Right cardiac atrium (tissue), 5 donors: Measurements from ENCODE around the gene CHPF2. TPM values are rescaled to one million over a fixed set of nuclear protein-coding genes. Genes with fewer than 3 reads are reported as not detected.

ENCODE experiments used
- ATAC-seq, 2 donors: fragments of 200-7000 bp; cut with Tn5 transposase; one replicate each; pipeline versions ENCODE4 v1.8.0 to v1.9.1; 2020; ENCODE audit warnings: moderate library complexity in 2 of 2, mild to moderate bottlenecking in 1 of 2
- DNase-seq, 3 donors: peaks; one replicate each; pipeline ENCODE4 v3.0.0-alpha.2; 2020
- H3K27ac ChIP-seq: one replicate; pipeline ENCODE4 v1.5.1; 2013; ENCODE audit warnings: mild to moderate bottlenecking, low read length, control low read depth, moderate library complexity
- H3K27me3 ChIP-seq: one replicate; pipeline ENCODE4 v1.6.1; 2013; ENCODE audit not compliant: control insufficient read depth, insufficient read depth
- H3K4me1 ChIP-seq: one replicate; pipeline ENCODE4 v1.6.1; 2013; ENCODE audit warnings: low read length; ENCODE audit not compliant: control insufficient read depth, insufficient read depth
- H3K4me3 ChIP-seq: one replicate; pipeline ENCODE4 v1.5.1; 2013; ENCODE audit warnings: low read length, control low read depth
- H3K9me3 ChIP-seq: one replicate; pipeline ENCODE4 v1.6.1; 2013; ENCODE audit warnings: low read length; ENCODE audit not compliant: control insufficient read depth
- WGBS: extraction: QIAGEN DNeasy Blood & Tissue Kit; methylation state at CpG from one replicate; pipeline ENCODE4 v1.1.7; 2013; 5-methylcytosine and 5-hydroxymethylcytosine counted together
- intact Hi-C, 4 donors: fragments of 100-400 bp; cut with DNase I; formaldehyde crosslinking; loops; one replicate each; pipeline versions ENCODE4 v1.11.0 to v1.14.0; 2022 to 2023
- polyA plus RNA-seq: library from polyadenylated mRNA; stranded (reverse); fragments of 200-250 nt; gene quantifications from one replicate; pipeline ENCODE4 v1.2.3, GENCODE V29; 2013
- total RNA-seq, 4 donors: library from RNA; stranded (reverse); fragmentation: NEBNext Ultra II Directional; extraction: Animal tissue kit (Norgen Biotek cat#: 25700); gene quantifications; one replicate each; pipeline ENCODE4 v1.2.1, GENCODE V29; 2021
- donor health status: healthy with polysubstance abuse.
- donor health status: DM: no; HTN: yes; CAD: no.
- donor health status: DM: no; HTN: no; CAD: no.
- donor health status: DM: no; HTN: yes; CAD: no; lungs with severe emphysema.
- donor health status: DM: yes; HTN: yes; CAD: no.

Gene CHPF2
- total and polyA plus RNA-seq, 5 donors: 15.5 to 35.3 (median 26.5) TPM

DNA sequence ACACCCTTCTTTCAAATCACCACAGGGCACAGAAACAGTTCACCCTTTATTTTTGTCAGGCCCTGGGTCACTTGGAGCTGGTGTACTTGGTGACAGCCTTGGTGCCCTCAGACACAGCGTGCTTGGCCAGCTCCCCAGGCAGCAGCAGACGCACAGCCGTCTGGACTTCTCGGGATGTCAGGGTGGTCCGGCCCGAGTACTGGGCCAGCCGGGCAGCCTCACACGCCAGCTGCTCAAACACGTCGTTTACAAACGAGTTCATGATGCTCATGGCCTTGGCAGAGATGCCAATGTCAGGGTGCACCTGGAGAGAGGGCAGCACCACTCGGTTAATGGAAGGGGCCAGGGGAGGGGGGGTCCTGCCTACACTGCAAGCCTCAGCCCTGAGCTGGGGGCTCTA is 24.5 kb upstream of the CHPF2 start:
- Histone ChIP-seq H3K4me3 (no peak overlapping the region), H3K27ac (no peak overlapping the region), H3K4me1 (no peaks in the 10 kb centered on the region), H3K9me3 (no peaks in the 10 kb centered on the region), H3K27me3 (no peaks in the 10 kb centered on the region)
- WGBS: 78% methylated on average over 12 of the region's 12 CpGs
- DNase-seq (peak in 1 of 3 donors; percentile 35), ATAC-seq (no peak)
- intact Hi-C loops: no loop called here

DNA sequence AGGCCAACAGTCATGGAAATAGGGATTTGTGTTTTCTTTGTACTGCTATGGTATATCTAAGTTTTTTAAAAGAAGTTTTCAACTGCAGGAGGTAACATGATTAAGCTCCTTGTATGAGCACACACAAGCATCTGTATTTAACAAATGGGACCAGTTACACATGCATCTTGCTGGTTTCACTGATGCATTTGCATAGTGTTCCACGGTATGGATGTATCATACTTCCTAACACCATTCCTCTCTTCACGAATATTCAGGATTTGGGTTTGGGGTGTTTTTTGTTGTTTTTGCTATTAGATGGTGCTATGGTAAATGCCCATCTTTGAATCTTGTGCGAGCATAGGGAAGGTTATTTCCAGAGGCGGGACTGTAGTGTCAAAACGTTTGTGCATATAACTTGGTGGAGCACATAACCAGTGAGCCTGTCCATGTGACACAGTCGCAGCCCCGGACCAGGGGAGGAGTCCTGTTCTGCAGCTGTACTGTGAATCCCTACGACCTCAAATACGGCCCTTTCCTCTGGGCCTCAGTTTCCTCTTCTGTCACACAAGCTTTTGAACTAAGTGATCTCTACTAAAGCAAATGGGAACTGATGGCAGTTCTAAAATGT is 23.9 kb upstream of the CHPF2 start:
- no peaks in the 10 kb centered on the region for H3K27me3 ChIP-seq
- no peaks in the 10 kb centered on the region for H3K9me3 ChIP-seq
- no peak overlapping the region for H3K27ac ChIP-seq
- ATAC-seq: no peak
- H3K4me3 ChIP-seq: no peak overlapping the region
- DNase-seq: peak in 1 of 3 donors; percentile 2
- no peaks in the 10 kb centered on the region for H3K4me1 ChIP-seq
- intact Hi-C loops: no loop called here
- WGBS: 68% methylated on average over 9 of the region's 9 CpGs

DNA sequence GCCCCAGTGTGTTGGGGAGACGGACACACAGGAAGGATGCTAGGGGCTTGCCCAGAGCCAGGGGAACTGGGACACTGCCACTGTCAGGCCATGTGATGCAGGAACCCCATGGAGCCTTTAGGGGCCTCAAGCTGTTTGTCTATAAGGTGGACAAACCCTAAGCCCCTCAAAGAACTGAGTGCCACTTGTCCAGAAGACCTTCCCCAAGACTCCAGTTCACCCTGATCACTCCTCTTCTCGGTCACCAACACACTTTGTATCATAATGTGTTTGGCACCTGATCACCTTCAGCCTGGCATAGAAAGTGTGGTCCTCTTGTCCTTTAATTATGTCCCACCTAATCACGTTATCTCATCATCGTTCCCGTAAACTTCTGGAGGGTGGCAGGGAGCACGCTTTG is 22.7 kb upstream of the CHPF2 start:
- intact Hi-C loops: no loop called here
- no peaks in the 10 kb centered on the region for H3K27me3 ChIP-seq
- H3K4me1 ChIP-seq: no peaks in the 10 kb centered on the region
- H3K4me3 ChIP-seq: no peak overlapping the region
- no peak overlapping the region for H3K27ac ChIP-seq
- 79% methylated on average over 6 of the region's 6 CpGs for WGBS
- H3K9me3 ChIP-seq: no peaks in the 10 kb centered on the region
- ATAC-seq (no peak), DNase-seq (peak in 1 of 3 donors; percentile 16)

DNA sequence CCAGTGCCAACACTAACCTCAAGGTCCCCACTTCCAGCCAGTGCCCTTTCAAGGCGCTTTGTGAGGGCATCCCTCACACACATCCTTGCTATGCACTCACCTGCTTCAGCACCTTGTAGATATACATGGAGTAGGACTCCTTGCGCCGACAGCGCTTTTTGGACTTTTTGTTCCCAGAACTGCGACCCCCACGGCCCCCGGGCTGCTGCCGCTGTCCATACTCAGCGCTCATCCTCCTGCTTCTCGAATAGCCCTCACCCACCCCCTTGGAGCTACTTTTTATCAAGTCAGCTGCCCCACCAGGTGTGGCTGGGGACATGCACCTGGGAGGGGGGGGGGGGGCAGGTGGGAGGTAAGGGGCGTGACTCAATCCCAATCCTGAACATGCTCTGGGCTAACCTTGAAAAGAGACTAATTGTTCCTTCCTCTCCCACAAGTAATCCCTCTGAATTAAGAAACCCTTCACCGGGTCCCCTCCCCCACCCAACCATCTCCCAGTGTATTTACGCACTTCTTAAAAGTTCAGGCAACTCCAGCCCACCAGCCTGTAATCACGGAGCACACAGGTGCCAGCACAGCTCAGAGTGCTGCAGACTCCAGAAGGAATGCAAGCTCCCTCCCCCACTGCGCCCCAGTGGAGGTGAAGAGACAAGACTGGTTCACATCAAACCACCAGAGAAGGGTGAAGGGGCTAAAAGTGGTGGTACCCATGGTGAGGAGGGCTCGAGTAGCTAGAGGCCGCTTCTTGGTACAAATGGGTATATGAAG is 22.0 kb upstream of the CHPF2 start, which contains the start of gene H2BK1:
H2BK1 (minus strand) TSS at position 402 of the 768 bp plus-strand sequence; CDS start at position 232, 170 bp downstream.
- no peaks in the 10 kb centered on the region for H3K9me3 ChIP-seq
- peak in 1 of 3 donors; percentile 27 for DNase-seq
- no peak for ATAC-seq
- no peaks in the 10 kb centered on the region for H3K4me1 ChIP-seq
- no peak within 1 kb of the TSS for H3K4me3 ChIP-seq
- no peak within 1 kb of the TSS for H3K27ac ChIP-seq
- no peaks in the 10 kb centered on the region for H3K27me3 ChIP-seq
- WGBS: 84% methylated on average over 17 of the region's 17 CpGs
- intact Hi-C loops: no loop called here

- H3K4me1 ChIP-seq: no peaks in the 10 kb centered on the region
- H3K4me3 ChIP-seq: no peak overlapping the region
- DNase-seq (peak in 1 of 3 donors; percentile 1), ATAC-seq (no peak)
- WGBS: 81% methylated on average over 3 of the region's 3 CpGs
- intact Hi-C loops: no loop called here
- no peaks in the 10 kb centered on the region for H3K9me3 ChIP-seq
- no peak overlapping the region for H3K27ac ChIP-seq
- no peaks in the 10 kb centered on the region for H3K27me3 ChIP-seq
Measured at GRCh38 chr7:151211155-151211772, 21.0 kb upstream of the CHPF2 start.

GRCh38 chr7:151212626-151213025 is 19.7 kb upstream of the CHPF2 start:
- no peak for DNase-seq
- intact Hi-C loops: no loop called here
- Histone ChIP-seq H3K27me3 (no peaks in the 10 kb centered on the region), H3K4me3 (no peak overlapping the region), H3K9me3 (no peaks in the 10 kb centered on the region), H3K4me1 (no peaks in the 10 kb centered on the region), H3K27ac (no peak overlapping the region)
- WGBS: 80% methylated on average over 5 of the region's 5 CpGs
- ATAC-seq: no peak

DNA sequence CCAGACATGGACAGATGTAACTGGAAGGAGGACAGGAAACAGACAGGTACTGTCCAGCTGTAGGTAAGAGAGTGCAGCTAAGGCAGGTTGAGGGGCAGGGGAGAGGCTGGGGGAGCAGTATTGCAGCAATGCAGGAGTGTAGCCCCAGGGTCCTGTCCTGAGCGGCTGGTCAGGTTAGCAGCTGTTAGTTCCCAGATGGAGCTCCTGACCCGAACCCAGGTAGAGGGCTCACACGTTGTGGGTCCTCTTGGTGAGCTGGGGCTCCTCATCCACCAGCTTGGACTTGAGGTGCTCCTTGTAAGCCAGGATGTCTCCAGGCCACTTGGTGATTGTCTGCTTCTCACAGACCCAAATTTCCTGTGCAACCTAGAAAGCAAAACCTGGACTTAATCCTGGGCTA is 18.5 kb upstream of the CHPF2 start:
- H3K9me3 ChIP-seq: no peaks in the 10 kb centered on the region
- no peaks in the 10 kb centered on the region for H3K4me1 ChIP-seq
- H3K27ac ChIP-seq: no peak overlapping the region
- H3K4me3 ChIP-seq: no peak overlapping the region
- intact Hi-C loops: no loop called here
- 79% methylated on average over 3 of the region's 3 CpGs for WGBS
- DNase-seq (peak in 1 of 3 donors; percentile 0), ATAC-seq (no peak)
- no peaks in the 10 kb centered on the region for H3K27me3 ChIP-seq

DNA sequence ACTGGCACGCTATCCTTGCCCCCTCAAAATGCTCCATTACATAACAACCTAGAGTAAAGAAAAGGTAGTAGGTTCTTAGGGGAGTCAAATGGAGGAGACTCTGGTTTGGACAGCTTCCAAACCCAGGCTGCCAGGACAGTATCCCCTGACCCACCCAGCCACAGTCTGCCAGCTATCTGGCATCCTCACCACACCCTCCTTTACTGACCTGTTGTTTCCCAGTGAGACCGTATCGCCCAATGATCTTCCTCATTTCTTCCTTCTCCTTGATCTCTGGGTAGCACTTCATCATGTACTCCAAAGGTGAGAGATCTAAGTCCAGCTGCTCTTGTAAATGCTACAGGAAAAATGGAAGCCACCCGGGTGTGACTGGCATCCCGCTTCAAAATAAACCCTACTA is 16.9 kb upstream of the CHPF2 start:
- 94% methylated on average over 5 of the region's 5 CpGs for WGBS

DNA sequence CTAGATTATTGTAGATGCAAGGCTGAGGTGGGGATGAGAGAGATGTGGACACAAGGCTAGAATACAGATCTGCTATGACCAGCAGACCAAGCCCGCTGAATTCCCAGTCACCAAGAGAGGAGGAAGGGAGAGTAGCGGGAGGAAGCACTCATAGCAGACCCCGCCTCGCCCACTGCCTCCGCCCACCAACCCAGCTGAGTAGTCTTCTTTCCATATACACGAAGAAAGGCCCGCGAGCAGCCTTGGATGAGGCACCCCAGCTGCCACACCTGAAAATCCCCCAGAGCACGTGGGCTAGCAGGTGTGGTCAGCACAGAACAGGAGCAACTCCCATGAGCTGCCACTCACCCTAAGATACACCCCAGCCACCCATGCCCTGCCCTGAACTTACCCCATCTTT is 14.1 kb upstream of the CHPF2 start:
- Histone ChIP-seq H3K4me1 (no peaks in the 10 kb centered on the region), H3K4me3 (no peak overlapping the region), H3K27me3 (no peaks in the 10 kb centered on the region), H3K27ac (no peak overlapping the region), H3K9me3 (no peaks in the 10 kb centered on the region)
- DNase-seq (peak in 1 of 3 donors; percentile 34), ATAC-seq (no peak)
- intact Hi-C loops: no loop called here
- 93% methylated on average over 9 of the region's 9 CpGs for WGBS

More for the DNA sequence above, 16.9 kb upstream of the CHPF2 start:
- intact Hi-C loops: no loop called here
- Histone ChIP-seq H3K4me3 (no peak overlapping the region), H3K27me3 (no peaks in the 10 kb centered on the region), H3K27ac (no peak overlapping the region), H3K9me3 (no peaks in the 10 kb centered on the region), H3K4me1 (no peaks in the 10 kb centered on the region)
- DNase-seq (no peak), ATAC-seq (no peak)

GRCh38 chr7:151223728-151224127 is 8.6 kb upstream of the CHPF2 start:
- Histone ChIP-seq H3K9me3 (no peaks in the 10 kb centered on the region), H3K4me1 (peaks cover 6% of the 10 kb centered on the region), H3K27me3 (no peaks in the 10 kb centered on the region), H3K27ac (no peak overlapping the region), H3K4me3 (no peak overlapping the region)
- ATAC-seq: no peak
- intact Hi-C loops: no loop called here
- DNase-seq: peak in 1 of 3 donors; percentile 16
- whole genome bisulfite sequencing: 92% methylated on average over 14 of the region's 14 CpGs

DNA sequence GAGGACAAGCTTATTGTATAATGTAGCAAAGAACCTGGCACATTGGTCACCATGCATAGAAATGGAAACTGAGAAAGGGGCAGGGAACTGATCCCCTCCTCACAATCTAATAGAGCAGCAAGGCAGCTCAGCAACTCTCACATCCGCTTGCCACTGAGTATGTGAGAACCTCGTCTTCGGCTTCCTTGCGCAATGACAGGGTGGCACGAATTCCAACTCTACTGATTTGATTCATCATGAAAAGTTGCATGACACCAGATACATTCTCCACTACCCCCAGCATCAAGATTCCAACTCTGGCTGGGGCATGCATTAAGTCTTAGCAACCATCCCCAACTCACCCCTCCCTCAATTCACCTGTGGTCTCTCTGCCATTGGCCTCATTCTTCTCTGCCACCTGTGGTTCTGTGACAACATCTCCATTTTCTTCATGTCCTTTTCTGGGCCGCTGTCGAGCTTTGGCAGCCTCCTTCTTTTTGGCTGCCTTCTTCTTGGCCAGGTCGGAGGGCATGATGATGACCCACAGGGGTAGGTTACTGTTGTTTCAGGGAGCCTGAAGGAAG is 6.3 kb upstream of the CHPF2 start:
- H3K4me3 ChIP-seq: peak overlapping the region; percentile 83
- no peak for ATAC-seq
- peak in 1 of 3 donors; percentile 40 for DNase-seq
- no peaks in the 10 kb centered on the region for H3K9me3 ChIP-seq
- WGBS: 56% methylated on average over 8 of the region's 8 CpGs
- no peaks in the 10 kb centered on the region for H3K27me3 ChIP-seq
- no peak overlapping the region for H3K27ac ChIP-seq
- H3K4me1 ChIP-seq: peaks cover 6% of the 10 kb centered on the region
- intact Hi-C loops: no loop called here
